DMS53 (cell line): ENCODE data around the gene PARS2.

ENCODE experiments used
- DNase-seq: peaks from one replicate; lab custom pipeline; 2025; lab: John Stamatoyannopoulos, UW

PARS2 gene

DNA sequence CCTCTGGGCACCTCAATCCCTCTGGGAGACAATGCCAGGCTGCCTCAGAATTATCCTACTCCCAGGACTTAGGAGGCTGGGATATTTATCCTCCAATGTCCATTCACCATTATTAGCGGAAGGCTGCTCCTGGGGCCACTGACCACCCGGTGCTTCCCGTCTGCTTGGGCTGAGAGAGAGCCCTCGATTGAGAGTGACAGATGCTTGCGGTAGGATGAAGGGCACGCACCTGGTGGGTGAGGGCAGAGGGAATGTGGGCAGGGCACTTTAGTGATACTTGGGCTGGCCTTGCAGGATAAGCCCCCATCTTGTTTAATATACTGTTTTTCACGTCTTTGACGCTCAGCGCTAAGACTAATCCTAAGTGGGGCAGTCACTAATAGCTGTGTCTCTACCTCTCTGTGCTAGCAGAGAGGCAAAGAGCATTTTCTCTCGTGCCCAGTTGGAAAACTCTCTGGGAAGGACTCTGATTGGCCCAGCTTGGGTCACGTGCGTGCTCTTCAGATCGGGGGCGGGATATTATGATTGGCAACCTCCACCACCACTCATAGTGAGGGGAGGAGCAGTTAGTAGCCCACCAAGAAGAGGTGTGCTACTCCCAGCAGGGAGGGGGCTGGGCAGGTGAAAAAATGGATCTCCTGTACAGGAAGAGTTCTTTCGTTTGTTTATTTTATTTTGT, 10.6 kb upstream of the PARS2 start:
- peak; percentile 90 for DNase-seq

DNA sequence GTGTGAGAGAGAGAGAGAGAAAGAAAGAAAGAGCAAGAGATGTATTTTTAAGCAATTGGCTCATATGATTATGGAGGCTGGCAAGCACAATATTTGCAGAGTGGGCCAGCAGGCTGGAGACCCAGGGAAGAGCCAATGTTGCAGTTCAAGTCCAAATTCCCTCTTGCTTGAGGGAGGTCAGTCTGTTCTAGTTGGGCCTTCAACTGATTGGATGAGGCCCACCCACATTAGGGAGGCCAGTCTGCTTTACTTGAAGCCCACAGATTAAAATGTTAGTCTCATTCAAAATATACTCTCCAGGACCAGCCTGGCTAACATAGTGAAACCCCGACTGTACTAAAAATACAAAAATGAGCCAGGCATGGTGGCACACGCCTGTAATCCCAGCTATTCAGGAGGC, 8.6 kb upstream of the PARS2 start:
- no peak for DNase-seq

DNA sequence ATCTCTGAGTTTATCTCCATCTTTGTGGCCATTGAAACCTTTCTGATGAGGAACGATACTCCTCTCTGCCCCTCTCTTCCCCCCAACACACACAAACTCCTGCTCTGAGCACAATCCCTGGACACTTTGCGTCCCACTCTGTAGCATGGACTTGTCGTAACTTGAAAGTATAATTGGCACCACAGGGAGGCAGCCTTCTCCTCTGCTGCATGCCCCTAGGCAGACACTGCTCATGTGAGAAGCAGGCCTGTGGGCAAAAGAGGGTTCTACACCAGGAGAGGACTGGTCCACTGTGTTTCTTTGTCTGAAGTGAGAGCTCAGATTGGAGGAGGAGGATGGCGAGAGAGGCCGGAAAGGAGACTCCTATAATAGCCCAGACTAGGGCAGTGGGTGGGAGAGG, 3.8 kb upstream of the PARS2 start:
- peak; percentile 45 for DNase-seq

DNA sequence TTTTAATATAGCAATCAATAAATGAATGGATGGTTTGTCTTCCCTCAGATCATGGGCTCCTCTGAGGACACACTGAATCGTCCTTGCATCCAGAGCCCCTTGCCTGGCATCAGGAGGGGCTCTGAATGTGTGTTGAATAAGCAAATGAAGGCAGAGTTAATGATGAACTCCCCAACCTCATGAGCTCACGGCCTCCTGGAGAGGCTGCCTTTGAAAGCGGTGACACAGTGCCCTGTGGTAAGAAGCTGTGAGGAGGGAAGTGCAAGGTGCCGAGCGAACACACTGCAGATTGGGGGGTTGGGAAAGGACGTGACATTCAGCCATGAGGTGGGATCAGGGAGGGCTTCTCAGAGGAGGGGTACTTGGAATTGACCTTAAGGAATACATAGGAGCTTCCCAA, 3.2 kb upstream of the PARS2 start:
- DNase-seq = no peak

DNA sequence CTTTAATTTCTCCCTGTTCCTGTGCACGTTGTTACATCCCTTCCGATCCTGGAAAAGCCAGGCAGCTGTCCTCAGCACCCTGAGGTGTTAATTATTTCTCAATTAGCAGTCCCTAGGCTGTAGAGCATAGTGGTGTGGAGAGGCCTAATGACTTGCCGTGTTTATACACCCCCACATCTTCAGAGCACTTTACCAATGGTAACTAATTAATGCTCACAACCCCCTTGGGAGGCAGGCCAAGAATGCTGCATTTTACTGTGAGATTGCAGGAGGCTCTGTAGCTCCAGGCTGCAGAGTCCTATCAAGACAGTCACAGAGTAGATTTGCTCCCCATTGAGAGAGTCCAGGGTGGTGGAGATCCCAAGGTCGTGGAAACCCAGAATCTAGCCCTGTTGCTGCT, 2.4 kb upstream of the PARS2 start:
- DNase-seq = no peak

DNA sequence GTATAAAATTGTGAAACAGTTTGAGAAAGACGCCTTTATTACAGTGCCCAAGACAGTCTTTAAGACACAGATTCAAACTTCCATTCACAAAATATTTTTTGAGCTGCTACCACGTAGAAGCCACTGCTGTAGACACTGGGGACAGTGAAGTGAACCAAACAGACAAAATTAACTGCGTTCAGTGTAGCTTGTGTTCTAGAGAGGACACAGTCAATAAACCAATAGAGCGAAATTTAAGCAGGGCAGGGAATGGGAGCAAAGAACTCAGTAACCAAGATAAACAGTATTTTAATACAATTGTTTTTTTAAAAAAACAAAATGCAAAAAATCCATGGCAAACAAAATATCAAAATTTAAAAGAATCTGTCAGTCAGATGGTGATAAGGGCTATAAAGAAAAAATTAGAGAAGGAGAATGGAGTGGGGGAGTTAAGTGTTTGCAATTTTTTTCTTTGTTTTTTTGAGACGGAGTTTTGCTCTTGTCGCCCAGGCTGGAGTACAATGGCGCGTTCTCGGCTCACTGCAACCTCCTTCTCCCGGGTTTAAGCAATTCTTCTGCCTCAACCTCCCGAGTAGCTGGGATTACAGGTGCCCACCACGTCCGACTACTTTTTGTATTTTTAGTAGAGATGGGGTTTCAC, 719 bp upstream of the PARS2 start:
- DNase-seq = no peak

DNA sequence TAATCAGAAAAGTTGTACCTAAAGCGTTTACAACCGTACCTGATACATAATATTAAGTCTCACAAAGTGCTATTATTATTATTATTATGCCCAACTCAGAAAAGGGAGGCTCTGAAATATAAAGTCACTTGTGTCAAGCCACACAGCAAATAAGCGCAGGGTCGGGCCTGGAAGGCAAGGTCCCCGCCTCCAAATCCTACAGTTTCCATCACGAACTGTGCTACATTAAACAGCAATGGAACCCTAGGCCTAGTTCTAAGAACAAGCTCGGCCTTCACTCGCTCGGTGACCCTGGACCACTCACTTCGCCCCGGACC, 549 bp downstream of the PARS2 start:
- DNase-seq = peak; percentile 83

DNA sequence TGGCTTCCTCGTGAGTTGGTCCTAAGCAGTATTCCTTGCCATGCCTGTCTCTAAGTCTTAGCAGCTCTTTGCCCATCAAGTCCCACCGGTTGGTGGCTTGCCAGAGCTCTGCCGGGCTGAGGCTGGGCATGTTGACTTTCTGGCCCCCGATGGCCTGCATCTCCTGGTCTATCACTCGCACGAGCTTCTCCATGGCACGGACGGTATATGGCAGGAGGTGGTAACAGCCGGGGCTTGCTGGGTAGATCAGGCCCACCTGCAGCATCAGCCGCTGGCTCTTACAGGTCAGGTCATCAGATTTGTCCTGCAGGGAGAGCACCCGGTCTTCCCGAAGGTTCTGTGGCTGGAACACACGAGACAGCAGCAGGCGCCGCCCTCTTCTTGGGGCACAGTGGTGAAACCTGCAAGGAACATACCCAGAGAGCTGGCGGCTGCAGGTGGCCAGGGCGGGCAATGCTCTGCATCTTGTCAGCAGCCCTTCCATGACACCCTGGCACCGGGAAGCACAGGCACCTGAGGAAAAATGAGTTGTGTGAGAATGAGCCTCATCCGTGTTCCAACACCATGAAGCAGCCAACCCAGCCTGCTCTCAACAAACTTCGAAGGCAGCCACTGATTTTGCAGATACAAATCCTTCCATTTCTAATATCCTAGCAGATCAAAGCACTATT, 5.5 kb downstream of the PARS2 start:
- DNase-seq = no peak

DNA sequence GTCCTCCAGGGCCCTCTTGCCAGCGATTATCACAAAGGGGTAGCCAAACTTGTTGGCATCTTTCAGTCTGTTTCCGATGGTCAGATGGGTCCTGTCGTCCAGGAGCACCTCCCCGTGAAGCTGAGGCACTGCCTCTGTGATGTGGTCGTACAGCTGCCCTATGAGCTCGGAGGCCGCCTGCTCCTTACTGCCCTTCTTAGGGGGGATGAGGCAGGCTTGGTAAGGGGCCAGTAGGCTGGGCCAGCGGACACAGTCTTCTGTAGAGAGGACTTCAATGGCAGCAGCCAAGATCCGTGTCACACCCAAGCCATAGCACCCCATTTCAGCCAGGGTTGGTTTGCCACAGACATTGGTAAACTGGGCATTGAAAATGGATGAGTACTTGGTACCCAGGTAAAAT, 6.5 kb downstream of the PARS2 start:
- DNase-seq = no peak

DNA sequence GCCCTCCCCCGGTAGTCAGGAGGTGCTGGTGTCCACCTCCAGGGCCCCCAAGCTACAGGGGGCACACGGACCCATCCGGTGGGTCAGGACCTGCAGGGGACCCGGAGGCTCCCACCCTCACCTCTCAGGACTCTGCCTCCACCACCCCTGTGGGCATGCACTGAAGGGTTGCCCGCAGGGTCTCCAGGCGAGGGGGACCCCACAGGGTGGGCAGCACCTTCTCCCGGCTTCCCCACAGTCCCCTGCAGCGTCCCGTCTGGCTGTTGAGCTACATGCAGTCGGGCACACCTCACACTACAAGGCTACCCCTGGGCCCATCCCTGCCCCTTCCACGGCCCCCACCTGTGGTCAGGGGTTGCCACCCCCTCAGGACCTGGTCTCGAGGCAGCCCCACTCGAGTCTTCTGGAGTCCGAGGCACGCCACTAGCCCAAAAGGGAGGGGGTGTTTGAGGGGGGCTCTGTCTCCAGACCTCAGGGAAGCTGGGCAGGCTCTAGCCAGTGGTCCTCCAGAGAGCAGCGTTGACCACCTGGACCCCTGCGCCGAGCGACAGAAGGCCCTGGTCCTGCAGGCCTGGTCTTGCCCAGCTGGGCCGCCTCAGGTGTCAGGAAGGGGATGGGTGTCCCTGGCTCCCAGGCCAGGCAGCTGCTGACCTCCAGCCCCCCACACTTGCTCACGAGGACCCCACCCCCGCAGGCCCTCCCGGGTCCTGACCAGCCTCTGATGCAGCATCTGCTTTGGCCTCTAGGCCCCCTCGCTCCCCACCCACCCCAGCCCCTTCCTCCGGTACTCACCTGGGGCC, 9.6 kb downstream of the PARS2 start:
- no peak for DNase-seq

DNA sequence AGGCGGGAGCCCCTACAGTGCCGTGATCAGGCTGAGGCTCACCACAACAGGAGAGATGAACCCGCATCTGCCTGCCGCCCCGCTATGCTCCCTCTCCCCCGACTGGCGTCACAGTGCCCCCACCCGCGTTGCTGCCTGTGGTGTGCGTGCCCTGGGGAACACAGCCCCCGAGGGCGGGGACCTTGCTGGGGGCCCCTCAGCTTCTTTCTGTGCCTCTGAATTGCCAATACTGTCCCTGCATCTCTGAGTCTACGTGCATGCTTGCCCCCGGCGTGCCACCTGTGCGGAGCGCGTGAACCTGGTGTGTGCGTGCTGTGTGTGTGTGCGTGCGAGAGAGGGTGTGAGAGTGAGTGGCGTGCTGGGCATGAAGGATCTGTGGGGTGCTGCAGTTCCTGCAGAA, 10.3 kb downstream of the PARS2 start:
- DNase-seq = no peak

DNA sequence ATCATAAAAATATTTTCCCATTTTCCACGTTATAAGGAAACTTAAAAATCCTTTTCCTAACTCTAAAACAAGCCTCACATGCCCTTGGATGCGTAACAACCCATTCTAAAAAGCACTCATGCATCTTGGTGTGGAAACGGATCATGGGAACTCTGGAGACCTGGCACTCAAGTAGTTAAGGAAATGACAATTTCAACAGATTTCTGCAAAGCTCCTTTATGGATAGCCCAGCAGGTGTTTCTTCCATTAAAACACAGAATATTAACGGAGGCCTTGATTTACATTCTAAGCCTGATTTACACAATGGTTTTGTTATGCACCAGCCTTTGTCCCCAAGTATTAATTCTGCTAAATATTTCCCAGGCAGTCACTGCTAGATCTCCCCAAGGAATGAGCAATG, 12.9 kb downstream of the PARS2 start:
- no peak for DNase-seq

DNA sequence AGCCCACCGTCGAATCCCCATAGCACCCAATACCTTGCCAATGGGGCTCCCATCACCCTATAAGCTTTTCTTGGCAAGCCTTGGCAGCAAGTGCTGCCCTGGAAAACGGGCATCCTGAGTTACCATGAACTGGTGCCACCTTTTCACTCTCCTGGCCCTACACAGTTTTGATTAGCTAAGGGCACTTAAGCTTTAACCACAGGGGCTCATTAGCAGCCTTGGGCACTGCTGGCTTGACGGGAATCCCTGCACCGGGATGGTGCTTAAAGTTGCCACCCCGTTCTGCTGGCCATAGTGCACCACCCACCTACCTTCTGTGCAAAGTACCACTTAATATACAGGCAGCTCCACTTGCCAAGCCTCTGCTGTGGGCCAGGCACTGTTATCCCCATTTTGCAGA, 13.7 kb downstream of the PARS2 start:
- no peak for DNase-seq

DNA sequence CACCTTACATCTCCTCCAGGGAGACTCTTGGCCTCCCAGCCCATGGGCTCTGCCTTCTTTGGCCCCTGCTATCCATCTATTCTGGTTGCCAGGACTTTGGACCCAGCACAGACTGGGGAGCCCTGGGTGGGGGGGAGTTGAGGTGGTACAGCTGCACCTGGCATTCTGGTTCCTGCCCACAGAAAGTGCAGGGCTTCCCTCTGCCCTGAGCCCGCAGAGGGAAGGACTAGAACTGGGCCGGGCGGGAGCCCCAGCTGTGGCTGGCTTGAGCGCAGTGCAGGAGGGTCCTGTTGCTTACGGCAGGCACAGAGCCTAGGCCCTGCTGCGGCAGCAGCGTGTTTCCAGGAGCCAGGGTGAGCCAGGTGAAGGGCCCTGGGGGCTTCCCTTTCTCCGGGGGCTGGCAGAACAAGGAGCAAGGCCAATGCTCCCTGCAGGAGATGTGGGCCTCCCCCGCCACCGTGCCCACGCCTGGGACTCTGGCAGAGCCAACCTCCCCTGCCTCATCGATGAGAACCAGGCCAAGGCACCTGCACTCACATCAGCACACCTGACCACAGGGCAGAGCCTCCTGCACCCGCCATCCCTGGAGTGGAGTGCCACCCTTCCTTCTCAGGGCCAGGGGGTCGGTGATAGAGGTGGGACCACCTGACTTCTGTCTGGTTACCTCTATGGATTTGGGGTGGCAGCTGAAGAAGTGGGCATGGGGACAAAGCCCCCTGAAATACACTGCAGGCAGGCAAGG, 16.1 kb downstream of the PARS2 start:
- no peak for DNase-seq

DNA sequence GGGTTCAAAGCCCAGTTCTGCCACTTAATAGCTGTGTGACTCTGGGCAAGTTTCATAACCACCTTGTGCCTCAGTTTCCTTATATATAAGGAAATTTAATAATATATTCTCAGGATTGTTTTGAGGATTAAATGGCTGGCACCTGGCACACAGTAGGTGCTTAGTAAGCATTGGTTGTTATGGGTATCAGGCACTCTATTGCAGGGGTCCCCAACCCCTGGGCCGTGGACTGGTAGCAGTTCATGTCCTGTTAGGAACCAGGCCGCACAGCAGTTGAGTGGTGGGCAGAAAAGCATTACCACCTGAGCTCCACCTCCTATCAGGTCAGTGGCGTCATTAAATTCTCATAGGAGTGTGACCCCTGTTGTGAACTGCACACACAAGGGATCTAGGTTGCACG, 18.5 kb downstream of the PARS2 start:
- no peak for DNase-seq

DNA sequence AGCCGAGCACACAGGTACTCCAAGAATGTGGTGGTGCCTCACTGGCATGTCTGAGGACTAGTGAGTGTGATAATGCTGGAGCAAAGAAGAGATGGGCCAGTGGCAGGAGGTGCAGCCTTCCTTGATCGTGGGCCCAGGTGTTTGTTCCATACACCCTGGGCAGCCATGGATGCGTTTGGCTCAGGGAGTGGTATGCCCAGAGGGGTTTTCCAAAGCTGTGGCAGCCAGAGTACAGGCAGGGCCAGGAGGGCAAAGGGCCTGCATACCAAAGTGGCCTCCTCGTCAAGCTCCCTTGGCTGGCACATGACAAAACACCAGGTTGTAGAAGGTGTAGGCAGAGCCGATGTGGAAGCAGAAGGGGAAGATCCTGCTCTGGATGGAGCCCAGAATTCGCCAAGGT, 19.0 kb downstream of the PARS2 start:
- no peak for DNase-seq

DNA sequence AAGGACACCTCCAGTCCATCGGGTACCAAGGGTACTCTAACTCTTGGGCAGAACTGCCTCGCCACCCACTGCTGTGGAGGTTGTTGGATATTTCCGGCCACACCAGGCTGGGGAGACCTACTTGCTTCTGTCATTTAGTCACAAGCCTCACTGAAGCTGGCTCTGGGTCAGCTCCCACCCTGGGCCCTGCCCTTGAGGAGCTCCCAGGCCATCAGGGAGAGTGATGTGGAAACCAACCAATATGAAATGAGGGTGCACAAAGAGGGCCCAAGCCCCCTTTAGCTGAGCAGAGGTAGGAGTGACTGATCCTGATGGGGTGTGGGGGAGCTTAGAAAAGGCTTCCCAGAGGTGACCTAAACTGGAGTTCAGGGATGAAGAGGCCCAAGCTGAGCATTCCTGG, 19.6 kb downstream of the PARS2 start:
- no peak for DNase-seq

DNA sequence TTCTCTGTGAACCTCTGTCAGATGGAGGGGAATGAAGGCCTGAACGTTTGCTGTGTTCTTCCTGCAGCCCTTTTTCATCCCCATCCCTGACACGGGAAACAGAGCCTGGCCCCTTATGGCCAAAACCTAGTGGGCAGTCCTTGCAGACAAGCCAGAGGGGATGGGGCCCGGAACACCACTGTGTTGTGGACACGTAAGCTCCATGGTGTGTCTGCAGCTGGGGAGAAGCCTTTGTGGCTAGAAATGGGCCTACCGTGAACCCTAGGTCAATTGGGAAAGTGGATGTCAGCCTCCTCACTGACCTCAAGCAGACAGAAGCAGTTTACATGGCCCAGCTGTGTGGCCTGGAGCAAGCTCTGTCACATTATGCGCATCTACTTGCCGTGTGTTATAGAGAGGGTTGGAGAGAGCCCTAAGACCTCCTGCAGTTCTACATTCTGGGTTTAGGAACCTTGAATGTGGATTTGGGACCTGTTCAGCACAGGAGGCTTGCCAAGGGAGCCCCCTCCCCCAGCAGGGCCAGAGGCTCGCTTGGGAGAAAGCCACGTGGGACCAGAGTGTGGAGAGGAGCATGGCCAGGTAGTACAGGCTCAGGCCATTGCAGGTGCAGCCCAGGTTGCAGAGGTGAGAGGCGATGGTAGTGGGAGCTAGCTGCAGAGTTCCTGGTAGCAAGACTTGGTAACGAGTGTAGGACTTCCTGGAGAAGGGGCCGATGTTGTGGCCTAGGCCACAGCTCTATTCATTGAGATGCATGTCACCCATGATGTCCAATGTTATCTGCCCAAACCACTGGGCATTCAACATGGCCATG, 20.7 kb downstream of the PARS2 start:
- DNase-seq = no peak

DNA sequence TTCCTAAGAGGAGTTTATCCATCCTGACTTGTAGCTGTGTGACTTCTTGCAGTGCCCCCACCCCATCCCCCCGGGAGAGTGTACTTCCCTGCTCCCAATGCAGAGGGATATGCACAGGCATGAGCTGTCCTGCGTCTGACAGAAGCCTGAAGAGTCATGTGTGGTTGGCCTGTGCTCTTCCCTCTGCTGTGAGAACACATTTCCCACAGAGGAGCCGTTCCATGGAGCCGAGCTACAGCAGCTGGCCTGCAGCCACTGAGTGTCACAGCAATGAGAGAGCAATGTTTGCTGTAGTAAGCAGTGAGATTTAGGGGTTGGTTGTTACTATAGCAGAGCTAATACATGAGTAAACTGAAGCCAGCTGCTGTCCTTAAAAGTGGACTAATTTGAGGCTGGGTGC, 22.0 kb downstream of the PARS2 start:
- DNase-seq = no peak

DNA sequence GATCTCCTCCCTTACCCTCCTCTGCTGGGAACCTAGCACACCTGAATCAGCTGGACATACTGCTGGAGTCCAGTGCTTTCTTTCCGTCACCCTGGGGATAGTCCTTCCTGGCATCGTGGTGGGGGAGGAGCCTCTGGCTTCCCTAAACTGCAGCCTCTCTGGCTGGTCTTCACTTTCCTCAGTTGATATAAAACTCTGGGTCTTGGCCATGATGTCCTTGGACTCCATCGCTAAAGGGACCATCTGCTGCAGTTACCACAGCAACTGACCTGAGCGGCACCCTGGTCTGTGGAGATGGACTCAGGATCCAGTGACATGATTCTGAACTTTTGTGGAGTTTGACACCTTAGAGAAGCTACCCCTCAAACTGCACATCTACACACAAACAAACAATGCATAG, 22.8 kb downstream of the PARS2 start:
- no peak for DNase-seq

DNA sequence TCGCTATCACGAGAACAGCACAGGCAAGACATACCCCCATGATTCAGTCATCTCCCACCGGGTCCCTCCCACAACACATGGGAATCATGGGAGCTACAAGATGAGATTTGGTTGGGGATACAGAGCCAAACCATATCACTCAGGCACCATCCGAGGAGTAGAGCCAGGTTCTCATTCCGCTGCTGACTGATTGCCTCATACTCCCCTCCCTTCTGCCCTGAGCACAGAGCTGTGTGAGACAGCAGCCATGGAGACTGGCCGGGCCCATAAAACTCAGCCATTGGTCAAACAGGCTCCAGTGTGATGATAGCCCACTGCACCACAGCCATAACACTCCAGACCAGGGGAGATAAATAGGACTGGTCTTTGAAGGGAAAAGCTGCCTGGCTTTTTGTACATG, 26.1 kb downstream of the PARS2 start:
- DNase-seq = no peak
